Measurements from ENCODE around the gene DGCR2.
"Not testable (repeated sequence)": the region's sequence is repeated elsewhere in the genome, so short reads cannot be mapped to it uniquely, and the experiment has no call there.

The DGCR2 gene

DNA sequence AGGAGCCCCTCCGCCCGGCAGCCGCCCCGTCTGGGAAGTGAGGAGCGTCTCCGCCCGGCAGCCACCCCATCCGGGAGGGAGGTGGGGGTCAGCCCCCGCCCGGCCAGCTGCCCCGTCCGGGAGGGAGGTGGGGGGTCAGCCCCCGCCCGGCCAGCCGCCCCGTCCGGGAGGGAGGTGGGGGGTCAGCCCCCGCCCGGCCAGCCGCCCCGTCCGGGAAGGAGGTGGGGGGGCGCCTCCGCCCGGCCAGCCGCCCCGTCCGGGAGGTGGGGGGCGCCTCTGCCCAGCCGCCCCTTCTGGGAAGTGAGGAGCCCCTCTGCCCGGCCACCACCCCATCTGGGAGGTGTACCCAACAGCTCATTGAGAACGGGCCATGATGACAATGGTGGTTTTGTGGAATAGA lies 37.6 kb downstream of the DGCR2 start:
- not testable (repeated sequence) for DNase-seq

DNA sequence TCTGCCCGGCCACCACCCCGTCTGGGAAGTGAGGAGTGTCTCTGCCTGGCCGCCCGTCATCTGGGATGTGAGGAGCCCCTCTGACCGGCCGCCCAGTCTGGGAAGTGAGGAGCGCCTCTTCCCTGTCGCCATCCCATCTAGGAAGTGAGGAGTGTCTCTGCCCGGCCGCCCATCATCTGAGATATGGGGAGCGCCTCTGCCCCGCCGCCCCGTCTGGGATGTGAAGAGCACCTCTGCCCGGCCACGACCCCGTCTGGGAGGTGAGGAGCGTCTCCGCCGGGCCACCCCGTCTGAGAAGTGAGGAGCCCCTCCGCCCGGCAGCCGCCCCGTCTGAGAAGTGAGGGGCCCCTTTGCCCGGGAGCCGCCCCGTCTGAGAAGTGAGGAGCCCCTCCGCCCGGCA lies 38.1 kb downstream of the DGCR2 start:
- not testable (repeated sequence) for DNase-seq

DNA sequence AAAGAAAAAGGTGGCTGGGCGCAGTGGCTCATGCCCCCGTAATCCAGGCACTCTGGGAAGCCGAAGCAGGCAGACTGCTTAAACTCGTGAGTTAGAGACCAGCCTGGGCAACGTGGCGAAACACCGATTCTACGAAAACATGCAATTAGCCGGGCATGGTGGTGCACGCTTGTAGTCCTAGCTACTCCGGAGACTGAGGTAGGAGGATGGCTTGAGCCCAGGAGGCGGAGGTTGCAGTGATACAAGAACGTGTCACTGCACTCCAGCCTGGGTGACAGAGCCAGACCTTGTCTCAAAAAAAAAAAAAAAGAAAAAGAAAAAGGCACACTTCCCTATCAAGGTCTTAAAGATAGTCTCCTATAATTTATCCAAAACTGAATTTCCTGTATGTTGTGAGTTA lies 39.4 kb downstream of the DGCR2 start:
- DNase-seq: no peak

DNA sequence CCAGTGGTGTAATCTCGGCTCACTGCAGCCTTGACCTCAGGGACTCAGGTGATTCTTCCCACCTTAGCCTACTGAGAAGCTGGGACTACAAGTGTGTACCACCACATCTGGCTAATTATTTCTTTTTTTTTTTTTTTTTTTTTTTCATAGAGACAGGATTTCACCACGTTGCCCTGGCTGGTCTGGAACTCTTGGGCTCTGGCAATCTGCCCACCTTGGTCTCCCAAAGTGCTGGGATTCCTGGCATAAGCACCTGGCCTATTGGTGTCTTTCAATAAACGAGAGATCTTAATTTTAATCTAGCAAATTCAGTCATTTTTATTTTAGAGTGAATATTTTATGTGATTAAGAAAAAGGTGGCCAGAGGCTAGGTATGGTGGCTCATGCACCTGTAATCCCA lies 40.1 kb downstream of the DGCR2 start:
- DNase-seq: no peak

DNA sequence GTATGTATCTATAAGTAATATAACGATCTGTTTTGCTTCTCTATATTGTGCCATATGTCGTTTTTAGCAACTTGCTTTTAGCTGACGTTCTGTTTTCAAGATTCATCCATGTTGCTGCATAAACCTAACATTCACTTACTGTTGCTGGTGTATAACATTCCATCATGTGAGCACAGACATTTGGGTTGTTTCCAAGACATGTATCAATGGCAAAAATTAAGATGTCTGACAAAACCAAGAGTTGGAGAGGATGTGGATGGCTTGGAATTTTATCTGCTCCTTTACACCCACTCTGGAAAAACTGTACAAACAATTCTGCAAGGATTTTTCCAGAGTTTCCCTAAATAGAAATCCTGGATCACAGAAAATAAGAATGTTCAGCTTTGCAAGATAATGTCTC lies 40.9 kb downstream of the DGCR2 start:
- no peak for DNase-seq

DNA sequence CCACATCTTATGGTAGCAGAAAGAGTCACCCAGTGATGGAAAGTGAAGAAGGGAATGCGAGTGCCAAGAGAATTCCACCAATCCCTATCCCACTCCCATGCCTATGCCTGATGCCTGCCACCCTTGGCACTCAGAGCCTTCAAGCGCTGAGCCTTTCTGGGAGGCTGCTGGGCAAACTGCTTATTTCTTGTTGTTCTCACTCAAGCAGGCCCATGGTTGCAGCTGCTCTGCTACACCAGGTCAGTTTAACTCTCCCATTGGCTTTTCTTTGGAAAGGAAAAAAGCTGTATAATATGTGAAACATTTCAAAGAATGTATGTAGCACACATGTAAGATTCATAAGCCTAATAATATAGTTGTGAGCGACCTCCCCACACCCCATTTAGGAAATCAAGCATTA lies 41.4 kb downstream of the DGCR2 start:
- no peak for DNase-seq

DNA sequence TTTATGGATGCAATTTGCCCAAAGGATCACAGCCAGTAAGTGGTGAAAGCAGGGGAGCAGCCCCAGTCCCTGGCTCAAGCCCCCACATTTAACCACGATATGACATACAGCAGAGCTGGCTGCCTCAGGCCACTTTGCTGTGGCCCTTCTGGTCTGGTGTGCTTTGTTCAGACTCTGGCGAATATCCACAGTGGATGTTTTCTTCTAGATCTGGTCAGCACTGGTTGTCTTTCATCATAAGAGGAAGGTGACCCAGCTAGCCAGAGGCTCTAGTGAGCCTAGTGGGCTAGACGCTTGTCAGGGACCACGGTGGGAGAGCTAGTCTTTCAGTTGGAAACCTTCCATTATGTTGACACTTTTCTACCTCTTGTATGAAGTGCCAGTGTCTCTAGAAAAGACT lies 42.5 kb downstream of the DGCR2 start:
- no peak for DNase-seq

DNA sequence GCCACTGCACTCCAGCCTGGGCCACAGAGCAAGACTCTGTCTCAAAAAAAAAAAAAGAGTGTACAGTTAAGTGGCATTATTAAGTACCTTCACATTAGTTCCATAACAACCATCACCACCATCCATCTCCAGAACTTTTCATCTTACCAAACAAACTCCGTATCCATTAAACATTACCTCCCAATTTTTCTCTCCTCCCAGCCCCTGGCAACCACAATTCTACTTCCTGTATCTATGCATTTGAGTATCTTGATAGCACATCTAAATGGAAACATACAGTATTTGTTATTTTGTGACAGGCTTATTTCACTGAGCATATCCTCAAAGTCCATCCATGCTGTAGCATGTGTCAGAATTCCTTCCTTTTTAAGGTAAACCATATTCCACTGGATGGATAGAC lies 46.8 kb downstream of the DGCR2 start:
- no peak for DNase-seq

DNA sequence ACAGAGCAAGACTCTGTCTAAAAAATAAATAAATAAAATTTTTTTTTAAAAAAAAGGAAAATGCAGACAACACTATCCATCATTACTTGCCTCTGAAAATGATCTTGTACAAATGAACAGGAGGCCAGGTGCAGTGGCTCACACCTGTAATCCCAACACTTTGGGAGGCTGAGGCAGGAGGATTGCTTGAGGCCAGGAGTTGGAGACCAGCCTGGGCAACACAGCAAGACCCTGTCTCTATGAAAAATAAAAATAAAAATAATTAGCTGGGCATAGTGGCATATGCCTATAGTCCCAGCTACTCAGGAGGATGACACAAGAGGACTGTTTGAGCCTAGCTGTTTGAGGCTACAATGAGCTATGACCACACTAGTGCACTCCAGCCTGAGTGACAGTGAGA lies 49.4 kb downstream of the DGCR2 start:
- not testable (repeated sequence) for DNase-seq

DNA sequence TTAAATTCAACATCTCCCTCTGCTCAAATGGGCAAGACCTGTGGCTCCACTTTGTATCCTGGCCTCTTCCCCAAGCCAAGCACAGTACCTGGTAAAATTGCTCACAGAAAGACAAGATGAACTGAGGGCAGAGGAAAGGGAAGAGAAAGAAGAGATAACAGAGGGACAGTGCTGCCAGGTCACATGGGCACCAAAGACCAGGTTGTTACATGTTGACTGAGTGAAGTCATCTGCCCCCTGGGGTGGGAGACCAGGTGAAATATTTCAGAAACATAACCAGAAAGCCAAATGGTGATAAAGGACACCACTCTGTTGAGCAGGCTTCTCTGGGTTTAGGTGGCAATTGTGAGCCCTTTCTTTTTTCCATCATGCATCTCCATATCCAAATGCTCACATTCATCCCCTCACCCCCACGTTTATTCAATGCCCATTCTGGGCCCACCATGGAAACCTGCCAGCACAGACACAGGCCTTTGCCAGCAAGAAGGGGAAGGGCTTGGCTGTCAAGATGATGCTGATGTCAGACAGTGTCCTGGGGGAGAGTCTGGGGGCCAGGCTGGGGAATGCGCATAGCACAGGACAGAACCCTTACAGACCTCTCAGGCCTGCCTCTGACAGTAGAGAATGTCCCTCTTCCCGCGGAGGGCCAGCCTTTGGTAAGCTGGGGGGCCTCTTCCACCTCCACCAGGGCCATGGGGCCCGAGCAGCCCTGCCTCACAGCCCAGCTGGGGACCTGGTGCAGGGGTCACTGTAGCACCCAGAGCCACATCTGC lies 51.6 kb downstream of the DGCR2 start:
- DNase-seq: no peak

DNA sequence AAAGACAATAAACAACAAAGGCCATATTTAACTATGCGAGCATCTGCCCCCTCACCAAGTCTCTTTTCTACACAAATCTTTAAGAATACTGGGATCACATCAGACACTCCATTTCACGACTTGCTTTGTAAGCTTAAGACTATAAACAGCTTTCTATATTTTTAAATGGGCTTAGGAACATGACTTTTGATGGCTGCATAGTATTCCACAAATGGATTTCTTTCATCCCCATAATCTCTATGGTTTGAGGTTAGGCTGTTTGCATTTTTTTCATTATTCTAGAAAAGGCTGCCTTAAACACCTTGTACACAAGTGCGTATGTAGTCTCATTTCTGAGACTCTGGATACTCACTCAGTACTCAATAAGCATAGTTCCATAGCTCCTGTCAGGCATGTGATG lies 52.8 kb downstream of the DGCR2 start:
- DNase-seq: no peak

DNA sequence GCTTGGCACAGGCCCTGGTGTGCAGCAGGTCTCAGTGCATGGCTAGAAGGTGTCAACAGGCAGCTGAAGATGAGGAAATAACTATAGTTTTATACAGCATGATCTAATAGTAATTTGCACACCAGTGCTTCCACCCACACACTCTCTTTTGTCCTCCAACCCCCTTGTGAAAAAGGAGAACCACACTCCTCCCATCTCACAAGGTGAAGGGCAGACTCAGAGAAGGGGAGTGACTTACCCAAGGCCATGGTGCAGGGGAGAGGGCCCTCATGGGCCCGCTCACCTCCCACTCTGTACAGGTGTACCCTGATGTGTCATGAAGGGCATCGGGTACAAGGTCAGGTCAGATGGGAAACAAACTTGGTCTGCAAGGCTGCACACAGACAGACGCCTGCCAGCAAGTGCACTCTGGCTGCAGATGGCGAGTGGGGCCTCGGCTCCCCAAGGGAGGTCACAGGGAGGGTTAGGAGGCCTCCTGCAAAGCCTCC lies 53.4 kb downstream of the DGCR2 start:
- DNase-seq: no peak

DNA sequence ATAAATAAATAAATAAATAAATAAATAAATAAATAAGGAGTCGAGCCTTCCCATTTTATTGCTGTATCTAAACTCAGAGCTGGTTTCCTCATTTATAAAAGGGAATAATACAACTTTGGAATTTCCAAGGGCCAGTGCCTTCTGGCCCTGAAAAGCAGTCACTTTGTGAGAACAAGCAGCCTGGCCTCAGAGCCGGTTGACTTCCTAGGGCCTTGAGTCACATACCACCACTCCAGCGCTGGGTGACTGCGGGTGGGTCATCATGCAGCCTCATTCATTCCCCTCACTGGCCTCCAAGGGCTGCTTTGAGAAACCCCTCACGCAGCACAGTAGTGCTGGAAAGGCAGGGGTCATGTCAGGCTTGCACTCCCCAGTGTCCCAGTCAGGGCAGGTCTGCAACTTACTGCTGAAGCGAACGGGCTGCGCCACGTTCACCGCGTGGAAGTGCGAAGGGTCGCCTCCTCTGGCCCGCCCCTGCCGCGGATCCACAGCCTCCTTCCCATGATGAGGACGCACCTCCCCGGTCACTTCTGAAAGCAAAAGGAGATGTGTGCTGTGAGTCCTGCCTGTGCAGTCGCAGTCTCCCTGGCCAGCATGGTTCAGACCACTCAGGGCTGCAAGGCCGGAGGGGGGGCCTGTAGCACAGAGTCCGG lies 54.4 kb downstream of the DGCR2 start:
- DNase-seq: no peak

DNA sequence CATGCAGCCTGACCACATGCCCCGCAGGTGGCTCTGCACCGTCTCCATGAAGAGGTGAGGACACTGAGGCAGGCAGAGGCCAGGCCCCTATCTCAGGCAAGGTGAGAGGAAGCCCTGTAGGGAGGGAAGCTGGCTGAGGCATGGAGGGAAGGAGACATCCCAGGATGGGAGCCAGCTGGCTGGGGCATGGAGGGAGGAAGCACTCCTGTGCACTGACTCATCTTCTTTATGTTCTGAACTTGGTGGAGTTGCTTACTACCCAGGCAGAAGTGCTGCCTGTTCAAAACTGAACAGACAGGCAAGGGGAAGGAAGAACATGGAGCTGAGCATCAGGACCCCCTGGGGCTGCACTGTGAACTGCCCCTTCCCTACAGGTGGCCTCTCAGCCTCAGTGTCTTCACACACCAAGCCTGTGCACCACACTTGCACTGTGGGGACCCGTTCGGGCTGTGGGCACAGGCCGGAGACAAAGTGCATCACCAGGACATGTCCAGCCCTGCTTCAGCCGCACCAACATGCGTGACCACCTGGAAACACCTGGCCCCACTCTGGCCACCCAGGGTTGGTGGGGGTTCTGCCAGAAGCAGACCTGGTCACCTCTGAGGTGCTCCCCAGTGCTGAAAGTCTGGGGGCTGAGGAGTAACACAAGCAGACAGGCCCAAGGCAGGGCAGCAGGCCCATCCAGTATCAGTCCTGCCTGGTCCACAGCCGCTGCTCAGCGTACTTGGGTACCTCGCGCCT lies 55.5 kb downstream of the DGCR2 start:
- no peak for DNase-seq

DNA sequence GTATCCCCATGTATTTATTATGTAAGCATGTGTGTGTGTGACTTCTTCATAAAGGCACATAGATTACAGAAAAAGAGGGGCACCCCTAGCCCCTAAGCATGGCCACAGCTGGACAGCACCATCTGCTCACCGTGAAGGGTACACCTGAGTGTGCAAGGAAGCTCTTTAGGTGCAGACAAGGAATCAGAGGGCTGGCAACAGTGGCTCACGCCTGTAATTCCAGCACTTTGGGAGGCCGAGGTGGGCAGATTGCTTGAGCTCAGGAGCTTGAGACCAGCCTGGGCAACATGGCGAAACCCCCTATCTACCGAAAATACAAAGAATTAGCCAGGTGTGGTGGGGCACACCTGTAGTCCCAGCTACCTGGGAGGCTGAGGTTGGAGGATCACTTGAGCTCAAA lies 56.3 kb downstream of the DGCR2 start:
- no peak for DNase-seq

DNA sequence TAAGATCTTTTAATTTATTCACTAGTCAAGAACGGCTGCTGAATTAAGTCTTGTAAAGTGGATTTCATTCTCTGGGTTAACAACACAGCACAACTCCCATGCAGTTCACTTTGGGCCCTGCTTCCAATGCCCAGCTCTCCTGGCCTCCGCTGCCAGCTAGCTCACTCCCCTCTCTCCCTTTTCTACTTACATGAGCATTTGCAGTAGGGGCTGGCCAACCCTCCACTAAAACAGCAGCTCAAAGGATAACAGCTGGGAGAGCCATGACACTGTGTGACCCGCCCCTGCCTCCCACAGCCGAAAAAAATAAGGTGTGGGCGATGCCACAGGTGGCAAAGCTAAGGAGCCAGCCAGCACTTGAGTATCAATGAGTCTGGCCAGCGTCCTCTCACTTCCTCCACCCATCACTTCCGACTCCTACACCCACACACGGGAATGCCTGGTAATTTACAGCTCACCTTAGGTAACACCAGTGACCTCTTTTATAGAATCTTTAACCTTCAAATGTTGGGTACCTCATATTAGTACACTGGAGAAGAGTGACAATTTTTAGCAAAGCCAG lies 56.8 kb downstream of the DGCR2 start:
- DNase-seq: no peak

DNA sequence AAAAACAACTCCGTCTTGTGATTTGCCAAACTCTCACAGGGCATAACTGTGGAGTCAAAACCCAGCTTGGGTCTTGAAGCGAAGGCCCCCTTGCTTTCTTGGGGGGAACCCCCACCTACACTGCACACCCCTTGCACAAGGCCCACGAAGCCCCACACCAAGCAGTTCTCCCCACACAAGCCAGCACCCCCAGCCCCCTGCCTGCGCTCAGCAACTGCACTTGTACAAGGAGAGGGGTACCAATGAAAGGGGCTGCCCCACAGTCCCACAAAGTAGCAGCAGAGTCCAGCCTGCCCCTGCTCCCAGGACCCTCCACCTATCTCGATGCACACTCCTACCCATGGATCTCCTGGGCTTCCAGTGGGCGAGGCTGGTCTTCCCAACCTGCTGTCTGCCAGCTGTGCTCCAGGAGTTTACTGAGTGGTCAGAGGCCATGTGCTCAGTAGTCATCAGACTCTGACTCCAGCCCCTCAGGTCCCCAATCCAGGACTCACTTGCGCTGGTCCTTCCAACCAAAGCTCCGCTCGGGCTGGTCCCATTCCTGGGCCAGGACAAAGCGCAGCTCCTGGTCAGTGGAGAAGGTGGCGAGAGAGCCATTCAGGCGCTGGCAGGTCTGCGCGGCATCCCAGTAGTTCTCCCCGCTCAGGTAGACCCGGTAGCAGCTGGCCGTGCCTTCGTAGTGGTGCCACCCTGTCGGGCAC lies 57.7 kb downstream of the DGCR2 start:
- no peak for DNase-seq

DNA sequence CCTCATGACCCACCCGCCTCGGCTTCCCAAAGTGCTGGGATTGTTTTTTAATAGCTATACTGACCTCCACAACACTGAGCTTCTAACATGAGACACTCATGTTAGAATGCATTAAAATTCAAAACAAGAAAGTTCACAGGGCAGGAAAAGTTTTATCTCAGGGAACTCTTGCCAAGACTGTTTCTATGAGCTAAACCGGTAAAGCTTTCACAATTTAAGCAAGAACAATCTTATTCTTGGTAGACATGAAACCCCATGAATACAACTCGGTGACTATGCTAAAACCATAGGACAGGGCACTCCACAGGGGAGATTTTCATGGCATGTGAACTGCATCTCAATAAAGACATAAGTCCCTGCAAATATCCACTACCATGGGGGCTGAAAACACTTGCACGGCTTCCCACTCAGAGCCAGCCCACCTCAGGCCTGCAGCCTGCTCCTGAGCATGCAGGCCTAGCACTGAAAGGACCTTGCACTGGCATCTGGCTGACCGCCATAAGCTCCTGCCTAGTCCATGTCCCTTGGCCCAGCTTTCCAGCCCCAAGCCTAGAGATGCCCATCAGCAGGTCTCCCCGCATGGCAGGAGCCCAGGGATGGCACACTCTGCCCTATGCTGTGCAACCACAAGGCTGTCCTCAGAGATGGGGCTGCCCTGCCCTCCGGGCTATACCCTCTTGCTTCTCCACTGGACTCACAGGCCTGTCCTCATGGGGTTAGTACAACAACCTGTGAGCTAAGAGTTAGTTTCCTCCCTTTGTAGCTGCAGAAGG lies 58.4 kb downstream of the DGCR2 start:
- DNase-seq: no peak

DNA sequence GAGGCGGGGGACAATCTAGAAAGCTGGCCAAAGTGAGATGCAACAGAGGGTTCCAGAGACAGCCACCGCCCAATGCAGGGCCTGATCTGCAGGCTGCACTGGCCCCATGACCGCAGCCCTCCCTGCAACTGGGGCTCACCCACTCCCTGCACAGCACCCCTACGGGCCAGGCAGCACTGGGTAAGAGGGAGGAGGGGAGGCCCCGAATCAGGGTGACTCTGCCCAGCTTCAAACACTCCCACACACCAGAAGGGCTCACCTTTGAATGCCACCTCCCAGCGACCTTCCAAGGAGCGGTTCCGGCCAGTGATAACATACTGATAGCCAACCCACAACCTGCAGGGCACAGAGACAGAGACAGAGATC lies 59.3 kb downstream of the DGCR2 start:
- no peak for DNase-seq

DNA sequence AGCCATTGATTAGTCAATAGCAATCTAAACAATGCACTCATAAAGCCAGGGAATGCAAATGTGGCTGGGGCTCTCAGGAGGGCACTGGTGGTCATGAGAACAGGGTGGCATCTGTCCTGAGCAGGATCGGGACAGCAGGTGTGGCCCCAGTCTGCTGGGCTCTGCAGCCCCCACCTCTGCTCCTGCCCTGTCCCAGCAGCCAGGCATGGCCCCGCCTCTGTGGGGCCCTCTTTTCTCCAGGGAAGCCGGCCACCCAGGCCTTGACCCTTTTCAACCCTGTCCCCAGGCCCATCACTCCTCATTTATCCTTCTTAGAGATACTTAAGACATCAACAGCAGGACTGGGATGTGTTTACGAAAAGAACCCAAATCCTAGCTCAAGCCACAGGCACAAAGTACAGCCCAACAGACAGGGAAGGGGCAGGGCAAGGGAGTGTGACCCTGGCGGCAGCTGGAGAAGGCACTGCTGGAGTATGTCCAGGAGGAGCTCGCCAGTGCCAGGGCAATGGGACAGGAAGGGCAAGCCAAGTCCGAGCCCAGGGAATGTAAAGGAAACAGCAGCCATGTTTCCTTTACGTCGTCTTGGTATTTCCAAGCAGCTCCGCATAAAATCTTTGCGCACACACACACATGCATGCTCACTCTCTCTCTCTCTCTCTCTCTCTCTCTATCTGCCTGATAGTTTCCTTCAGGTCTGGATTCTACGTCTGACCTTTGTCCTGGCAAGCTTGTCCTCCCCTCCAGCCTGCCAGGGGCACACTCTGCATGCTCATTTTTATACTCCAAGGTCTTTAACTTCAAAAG lies 59.9 kb downstream of the DGCR2 start:
- no peak for DNase-seq
